ENCODE measurements around the gene VPS54.

VPS54 gene, protein sequence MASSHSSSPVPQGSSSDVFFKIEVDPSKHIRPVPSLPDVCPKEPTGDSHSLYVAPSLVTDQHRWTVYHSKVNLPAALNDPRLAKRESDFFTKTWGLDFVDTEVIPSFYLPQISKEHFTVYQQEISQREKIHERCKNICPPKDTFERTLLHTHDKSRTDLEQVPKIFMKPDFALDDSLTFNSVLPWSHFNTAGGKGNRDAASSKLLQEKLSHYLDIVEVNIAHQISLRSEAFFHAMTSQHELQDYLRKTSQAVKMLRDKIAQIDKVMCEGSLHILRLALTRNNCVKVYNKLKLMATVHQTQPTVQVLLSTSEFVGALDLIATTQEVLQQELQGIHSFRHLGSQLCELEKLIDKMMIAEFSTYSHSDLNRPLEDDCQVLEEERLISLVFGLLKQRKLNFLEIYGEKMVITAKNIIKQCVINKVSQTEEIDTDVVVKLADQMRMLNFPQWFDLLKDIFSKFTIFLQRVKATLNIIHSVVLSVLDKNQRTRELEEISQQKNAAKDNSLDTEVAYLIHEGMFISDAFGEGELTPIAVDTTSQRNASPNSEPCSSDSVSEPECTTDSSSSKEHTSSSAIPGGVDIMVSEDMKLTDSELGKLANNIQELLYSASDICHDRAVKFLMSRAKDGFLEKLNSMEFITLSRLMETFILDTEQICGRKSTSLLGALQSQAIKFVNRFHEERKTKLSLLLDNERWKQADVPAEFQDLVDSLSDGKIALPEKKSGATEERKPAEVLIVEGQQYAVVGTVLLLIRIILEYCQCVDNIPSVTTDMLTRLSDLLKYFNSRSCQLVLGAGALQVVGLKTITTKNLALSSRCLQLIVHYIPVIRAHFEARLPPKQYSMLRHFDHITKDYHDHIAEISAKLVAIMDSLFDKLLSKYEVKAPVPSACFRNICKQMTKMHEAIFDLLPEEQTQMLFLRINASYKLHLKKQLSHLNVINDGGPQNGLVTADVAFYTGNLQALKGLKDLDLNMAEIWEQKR

DNA sequence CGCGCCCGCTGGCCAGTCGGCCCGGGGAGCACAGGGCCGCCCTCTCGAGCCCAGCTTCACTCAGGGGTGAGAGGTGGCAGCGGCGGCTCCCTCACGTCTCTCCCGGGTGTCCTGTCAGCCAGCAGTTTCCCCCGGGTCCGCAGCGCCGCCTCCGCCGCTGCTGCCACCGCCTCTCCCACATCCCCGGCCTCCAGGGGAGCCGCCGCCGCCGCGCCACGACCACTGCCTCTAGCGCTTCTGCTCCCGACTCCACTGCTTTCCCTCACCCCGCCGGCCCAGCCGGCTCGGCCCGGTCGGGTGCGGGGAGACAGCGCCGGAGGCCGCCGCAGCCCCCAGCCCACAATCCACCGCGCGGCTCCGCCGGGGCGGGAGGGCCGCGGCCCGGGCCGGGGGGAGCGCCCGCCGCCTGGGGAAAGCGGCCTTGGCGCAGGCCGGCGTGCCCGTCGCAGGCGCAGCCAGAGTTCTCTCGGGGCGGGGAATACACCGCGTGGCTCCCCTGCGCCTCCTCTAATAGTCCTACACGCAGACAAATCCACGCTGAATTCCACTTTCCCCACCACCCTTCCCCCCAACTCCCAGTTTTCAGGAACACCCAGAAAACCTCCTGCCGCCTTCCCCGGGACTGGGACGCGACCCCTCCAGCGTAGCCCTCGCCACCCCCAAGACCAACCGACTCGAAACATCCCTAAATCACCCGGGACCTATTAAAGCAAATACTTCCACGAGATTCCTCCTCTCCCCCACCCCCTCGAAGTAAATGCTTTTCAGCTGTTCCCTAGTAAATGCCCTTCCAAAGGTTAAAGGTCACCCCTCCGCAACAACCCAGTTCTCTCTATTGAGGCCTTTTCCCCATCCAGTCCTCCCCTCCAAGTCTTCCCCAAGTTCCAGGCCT, at the start of gene VPS54:
Gene VPS54 (minus strand): TSS at position 346 of the 892 bp plus-strand sequence. CDS start 35,429 bp downstream, outside the sequence.
- peak; percentile 76 for DNase-seq

DNA sequence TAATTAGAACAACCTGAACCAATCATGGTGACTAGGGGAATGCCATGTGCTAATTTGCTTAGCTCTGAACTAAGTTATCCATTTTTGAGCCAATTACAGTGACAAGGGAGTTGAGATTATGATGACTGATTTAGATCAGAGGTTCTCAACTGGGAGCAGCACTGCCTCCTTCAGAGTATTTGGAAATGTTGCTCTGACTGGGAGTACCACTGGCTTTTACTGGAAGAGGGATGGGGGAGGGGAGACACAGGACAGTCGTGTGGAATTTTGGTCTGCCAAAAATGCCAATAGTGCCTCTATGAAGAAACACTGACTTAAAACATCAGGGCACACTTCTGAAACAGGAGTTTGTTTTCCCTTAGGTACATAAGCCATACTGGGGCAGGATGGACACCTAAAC, 48.1 kb upstream of the VPS54 start:
- no peak for DNase-seq

DNA sequence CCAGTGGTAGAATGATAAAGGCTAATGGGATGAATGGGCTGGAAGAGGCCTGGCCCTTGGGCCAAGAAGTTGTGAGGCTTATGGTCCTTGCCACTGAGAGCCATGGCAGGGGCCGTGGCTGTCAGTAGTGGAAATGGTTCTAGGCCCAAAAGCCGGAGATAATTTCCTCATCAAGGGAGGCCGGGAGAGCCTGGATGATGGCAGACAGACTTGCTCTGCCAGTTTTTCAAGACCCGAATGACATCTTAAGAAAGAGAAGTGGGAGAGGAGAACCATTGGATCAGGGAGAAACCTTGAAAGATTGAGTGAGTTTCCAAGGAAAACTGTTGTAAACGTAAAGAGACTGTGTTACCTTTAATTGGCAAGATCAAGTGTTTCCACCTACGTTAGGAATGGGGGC, 46.3 kb upstream of the VPS54 start:
- no peak for DNase-seq

DNA sequence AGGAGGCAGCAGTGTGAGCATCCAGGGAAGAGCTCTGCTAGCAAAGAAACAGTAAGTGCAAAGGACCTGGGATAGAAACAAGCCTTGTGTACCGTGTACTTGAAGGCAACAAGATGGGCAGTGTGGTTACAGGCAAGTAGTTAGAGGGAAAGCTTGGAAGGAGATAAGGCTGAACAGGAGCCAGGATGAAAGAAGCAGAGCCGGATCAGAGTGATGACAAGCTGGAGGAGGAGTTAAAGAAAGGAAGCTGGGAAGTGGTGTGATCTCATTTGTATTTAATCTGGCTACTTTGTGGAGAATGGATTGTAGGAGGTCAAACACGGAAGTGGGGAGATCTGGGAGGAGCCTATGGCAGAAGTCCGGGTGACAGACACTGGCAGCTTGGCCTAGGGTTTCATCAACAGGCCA, 44.7 kb upstream of the VPS54 start:
- no peak for DNase-seq

DNA sequence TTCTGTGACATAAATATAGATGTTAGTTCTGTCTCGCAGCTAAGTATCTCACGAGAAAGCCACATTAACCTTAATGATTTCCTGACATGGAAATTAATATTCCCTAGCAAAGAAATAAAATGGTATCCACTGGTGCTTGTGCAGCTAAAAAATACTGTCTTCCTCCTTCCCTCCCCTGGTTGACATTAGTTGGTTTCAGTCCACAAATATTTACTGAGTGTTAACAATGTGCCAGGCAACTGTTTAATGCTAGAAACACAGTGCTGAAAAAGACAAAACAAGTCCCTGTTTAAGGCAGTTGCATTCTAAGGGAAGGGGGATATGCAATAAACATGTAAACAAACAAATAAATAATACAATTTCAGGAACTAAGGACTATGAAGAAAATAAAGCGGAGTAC, 44.2 kb upstream of the VPS54 start:
- DNase-seq = no peak

DNA sequence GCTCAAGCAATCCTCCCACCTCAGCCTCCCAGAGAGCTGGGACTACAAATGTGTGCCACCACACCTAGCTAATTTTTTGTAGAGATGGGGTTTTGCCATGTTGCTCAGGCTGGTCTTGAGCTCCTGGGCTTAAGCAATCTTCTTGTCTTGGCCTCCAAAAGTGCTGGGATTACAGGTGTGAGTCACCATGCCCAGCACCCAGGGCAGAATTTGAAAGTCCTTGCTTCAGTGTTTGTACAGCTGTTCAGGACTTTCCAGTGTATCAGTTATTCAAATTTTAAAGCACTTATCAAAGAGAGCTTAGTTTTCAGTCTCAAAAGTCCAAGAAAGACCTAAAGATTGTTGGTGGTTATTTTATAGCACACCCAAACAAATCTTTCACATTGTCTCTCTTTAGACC, 43.6 kb upstream of the VPS54 start:
- DNase-seq = no peak

DNA sequence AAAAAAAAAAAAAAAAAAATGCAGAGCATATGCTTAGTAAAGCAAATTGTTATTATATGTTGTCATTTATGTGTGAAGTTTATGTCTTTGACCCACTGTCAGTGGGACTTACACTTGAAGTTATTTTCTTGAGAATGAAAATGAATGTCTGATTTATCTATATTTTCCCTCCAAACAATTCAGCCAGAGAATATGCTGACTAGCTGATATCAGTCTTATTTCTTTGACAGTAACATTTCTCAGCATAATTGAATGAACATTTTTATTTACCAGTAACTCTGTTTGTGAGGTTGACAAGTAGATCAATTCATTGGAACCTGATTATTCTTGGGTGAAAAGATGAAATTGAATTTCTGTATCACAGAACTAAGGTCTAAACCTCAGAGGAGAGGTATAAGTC, 40.0 kb upstream of the VPS54 start:
- DNase-seq = no peak

DNA sequence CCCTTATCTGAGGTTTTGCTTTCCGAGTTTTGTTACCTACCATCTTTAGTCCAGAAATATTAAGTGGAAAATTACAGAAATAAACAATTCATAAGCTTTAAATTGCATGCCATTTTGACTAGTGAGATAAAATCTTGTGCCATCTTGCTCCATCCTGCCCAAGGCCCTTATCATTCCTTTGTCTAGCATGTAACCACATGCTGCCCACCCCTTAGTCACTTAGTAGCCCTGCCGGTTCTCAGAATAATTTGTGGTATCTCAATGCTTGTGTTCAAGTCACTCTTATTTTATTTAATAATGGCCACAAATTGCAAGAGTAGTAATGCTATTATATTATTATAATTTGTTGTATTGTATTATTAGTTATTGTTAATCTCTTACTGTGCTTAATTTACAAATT, 36.8 kb upstream of the VPS54 start:
- DNase-seq = no peak

DNA sequence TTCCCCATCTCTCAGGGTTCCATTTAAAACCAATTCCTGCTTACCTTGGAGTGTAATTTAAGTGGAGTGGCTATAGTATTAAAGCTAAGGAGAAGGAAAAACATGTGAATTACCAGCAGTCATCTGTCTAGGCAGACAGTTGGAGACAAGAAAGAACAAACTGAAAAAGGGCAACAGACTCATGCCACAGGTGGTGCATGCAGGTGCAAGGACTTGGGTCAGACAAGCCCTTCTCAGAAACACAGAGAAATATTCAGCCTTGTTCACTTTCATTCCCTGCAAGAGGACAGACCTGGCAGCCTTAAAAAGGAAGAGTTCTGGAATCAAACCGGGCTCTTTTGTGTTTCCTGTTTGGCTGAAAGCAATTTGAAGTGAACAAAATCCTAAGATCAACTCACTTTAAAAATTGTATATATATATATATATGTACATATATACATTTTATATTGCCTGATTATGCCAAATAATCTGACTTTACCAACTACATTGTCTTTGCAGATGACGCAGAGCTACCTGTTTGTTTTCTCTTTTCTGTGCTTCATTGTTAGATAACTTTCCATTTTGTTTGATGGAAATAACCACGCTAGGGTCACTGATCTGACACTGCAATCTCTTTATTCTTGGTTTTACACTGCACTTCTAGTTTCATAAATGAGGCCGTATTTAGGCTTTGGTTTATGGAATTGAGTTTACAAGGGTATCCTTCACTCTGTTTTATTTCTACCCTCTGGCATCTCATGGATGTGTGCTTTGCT, 35.1 kb upstream of the VPS54 start:
- no peak for DNase-seq

DNA sequence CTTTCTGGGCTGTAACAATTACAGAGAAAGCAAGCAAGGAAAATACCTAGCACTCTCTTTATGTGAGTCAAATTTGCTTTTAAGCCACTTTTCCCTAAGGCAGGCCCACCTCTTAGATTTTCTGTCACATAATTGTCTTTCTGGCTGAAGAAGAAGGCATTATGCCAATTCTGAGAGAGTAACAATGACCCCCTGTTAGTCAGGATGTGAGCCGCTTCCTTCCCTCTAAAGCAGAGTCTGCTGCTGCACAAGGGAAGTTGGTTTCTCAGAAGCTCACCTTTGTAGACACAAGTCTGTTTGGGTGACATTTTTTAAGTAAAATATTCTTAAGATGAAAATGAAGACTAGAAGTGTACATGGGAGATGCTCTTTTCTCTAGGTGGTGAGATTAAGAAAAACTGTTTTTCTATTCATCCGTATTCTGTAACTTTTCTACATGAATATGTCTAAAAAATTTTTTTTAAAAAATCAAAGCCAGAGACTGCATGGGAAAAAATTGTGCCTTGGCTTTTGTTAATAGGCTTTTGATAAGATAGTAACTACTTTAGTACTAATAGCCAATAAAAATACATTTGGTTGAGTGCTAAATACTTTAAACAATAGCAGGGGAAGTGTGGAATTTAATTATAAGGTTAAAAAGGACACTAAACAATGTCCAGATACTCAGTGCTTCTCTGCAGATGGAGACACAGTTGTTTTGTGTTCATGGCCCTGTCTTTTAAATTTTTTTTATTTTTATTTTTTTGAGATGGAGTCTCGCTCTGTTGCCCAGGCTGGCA, 33.4 kb upstream of the VPS54 start:
- no peak for DNase-seq

DNA sequence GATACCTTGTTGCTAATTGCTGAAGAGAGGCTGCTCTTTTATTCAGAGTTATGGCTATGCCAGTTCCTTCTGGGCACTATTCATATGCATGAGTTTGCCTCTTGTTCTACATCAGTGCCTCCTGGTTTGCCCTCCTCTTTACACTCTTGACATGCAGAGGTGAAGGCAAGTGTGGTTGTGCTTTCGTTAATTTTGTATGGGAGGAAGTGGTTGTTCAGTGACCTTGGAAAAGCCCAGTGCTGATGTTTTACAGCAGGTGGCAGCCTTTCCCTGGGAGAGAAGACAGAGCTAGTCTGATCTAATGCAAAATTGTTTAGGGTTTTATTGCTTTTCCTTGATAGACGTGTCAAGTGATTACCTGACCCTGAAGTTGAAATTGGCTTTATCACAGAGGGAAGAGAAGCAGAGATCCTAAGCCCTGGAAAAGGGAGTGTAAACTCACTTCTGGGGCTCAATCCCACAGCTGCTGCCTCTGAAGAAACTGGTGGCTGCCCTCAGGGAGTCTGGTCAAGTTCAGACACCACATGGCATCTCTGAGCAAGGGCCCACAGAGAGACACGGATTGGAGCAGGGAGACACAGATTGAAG, 30.5 kb upstream of the VPS54 start:
- peak; percentile 64 for DNase-seq

DNA sequence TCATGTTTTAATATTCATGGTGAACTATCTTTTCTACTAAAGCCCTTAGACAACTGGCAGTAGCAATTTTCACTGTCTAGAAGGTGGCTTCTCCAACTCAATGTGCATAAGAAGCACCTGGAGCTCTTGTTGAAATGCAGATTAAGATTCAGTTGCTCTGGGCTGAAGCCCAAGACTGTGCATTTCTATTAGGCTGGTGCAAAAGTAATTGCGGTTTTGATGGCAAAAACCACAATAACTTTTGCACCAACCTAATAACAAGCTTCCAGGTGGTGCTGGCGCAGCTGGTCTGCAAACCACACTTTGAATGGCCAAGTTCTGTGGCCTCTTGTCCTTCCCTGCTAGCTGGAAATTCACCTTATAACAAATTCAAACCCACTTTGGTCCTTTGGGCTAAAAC, 26.7 kb upstream of the VPS54 start:
- no peak for DNase-seq

DNA sequence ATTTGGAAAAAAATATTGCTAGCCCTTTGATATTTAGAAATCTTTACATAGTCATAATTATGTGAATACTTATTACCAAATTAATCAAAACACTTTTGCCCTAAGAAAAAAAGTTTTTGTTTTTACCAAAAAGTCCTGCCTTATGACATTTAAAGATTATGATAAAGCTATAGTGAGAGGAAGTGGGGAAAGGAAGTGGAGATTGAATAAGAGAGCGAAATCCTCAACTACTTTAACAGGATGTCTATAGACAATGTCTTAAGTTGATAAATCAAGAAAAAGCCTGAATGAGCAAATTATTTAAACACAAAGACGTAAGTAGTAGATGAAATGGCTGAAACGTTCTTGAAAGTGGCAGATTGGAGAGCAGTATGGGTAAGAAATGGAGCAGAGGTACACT, 20.9 kb upstream of the VPS54 start:
- no peak for DNase-seq

DNA sequence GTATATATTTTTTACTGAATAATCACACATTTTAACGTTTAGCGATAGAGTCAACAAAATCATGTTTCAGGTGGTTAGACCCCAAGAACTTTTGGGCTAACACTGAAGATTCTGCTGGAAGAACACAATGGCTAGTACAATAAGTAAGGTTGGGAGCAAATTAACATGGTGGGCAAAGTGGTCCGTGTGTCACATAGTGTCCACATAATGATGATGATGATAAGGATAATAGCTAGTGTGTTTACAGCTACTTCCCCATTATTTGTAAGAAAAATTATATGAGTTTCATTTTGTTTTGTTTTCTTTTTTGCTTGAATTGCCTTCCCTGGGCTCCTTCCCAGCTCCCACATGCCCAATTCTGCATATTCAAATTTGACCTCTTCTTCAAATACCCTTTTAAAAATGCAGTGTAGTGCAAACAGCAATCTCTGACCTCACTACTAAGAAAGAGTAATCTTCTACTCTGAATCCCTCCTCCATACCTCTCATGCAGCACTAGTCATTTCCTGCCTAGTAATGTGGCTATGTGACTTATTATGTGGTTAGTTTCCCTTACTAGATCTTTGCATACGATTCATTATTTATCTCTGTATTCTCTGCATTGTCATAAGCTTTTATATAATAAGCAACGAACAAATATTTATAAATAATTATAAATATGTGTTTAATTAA, 16.9 kb upstream of the VPS54 start:
- DNase-seq = no peak

DNA sequence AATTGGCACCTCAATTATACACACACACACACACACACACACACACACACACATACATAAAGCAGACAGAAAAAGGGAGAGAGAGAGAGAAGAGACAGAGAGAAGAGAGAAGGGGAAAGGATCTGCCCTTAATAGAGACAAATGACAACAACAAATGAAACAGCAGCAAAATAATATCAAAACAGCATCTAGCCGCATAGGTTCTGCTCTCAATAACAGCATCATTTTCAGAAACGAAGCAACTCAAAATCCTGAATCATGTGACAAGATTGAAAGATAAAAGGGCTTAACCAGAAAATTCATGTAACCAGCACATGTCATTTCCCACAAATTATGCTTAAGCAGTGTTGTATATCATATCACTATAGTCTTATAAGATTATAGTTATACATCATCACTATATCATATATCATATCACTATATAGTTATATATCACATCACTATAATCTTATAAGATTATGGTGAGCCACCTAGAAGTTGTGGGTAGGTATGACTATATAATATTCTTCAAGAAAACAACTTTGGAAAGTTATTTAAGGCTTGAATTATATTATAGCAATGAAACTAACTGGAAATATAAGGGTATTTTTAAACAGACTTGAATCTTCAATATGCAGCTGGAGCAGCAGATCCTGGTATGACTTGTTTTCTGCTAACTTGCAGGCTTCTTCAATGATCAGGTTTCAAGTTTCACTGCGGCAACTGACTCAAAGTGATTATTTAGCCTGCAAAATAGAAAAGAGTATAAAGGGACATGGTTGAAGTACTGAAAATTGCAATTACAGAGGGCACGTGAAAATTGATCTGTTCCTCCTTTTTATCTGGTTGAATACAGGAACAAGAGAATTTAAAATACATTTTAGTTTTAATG, 16.1 kb upstream of the VPS54 start:
- no peak for DNase-seq

DNA sequence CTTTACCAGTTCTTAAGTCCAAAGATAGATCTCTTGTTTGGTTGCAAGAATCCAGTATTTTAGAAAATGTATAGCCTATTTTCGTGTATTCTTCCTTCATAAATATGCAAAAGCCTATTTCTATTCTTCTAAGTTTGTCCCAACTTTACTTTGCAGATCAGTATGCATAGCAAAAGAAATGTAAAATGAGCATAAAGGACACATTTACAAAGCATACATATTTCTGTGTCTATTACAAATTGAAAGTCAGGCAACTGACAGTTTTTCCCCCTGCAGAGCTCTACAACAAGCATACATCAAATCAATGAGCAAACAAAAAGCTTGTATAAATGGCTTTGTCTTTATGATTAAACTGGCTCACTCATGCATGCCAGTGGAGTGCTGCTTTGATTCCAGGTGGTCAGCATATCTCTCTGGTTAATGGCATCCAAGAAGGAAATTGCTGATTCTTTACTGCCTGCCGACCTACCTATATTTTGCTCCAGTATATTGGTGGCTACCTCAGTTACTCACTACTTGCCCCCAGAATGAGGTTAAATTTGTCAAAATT, 10.0 kb upstream of the VPS54 start:
- DNase-seq = no peak

DNA sequence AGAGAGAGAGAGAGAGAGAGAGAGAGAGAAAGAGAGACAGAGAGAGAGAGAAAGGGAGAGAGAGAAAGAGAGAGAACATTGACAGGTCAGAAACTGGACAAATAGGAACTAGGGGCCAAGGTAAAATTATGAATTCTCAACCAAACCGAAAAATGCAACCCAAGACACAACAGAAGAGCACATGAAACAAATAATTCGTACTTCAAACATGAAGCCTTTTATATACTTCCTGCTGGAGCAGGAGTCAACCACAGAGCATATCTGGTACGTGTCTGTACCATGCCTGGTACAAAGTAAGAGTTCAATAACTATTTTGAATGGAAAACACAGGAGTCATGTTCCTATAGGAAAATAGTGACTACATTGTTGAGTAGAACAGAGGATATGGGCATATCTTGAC, 6.5 kb upstream of the VPS54 start:
- no peak for DNase-seq

DNA sequence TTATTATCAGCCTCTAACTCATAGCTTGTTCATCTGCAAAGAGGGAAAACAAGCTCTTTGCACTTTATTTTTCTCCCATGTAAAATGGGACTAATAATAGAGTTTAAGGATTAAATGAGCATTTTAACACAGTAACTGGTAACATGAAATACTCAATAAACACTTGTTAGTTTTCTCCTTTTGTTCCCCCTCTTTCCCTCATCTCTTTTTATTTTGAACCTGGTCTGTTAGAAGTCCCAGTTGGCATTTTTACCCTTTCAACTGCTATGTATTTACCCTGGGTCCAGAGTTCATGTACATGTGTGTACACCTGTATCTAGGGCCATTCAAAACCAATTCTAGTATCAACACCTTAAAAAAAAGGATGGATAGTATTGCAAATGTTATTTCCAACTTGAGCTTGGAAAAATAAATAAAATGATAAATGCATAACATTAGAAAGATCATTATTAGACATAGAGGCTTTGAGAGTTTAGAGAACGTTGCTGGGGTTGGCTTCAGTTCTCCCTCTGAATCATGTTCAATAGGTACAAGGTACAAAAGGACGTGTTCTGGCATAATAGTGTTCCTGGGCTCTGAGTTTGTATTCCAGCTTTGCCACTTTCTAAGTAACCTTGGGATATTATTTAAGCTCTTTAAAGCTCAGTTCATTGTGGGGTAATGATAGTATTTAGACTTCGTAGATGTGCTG, 5.2 kb upstream of the VPS54 start:
- no peak for DNase-seq
